HepG2 (cell line): ENCODE results near the gene AKR1C2. TPM values are rescaled to one million over a fixed set of nuclear protein-coding genes. Genes with fewer than 3 reads are reported as not detected.
A peak's percentile ranks its signal among the peaks of the same experiment; 100 is the strongest.

ENCODE experiments used
- AHDC1 ChIP-seq: sonication (generic); formaldehyde crosslinking; IDR thresholded peaks from 2 replicates; pipeline ENCODE4 v1.5.1; 2020; ENCODE audit warnings: mild to moderate bottlenecking, missing genetic modification reagents, borderline replicate concordance
- CHCHD3 ChIP-seq: sonication (generic); formaldehyde crosslinking; IDR thresholded peaks from 2 replicates; pipeline ENCODE4 v1.8.0; 2022; ENCODE audit warnings: mild to moderate bottlenecking, missing genetic modification reagents, moderate library complexity
- CREB1 ChIP-seq, 2 experiments: fragments of 450-650 bp in 1 of 2; IDR thresholded peaks; 2 replicates each; pipeline ENCODE4 v1.6.1; 2016 to 2017; ENCODE audit warnings: control low read depth in 1 of 2, mild to moderate bottlenecking in 1 of 2, missing compliant biosample characterization in 1 of 2, missing genetic modification characterization in 1 of 2
- FOXA1 ChIP-seq, 2 experiments: fragments of 450-650 bp in 1 of 2; sonication (generic) in 1 of 2; formaldehyde crosslinking in 1 of 2; IDR thresholded peaks; 2 replicates each; pipeline versions ENCODE4 v1.4.0 to v1.6.1; 2016 to 2020; ENCODE audit warnings: missing genetic modification reagents in 1 of 2
- HDAC2 ChIP-seq: sonication (generic); formaldehyde crosslinking; IDR thresholded peaks from 2 replicates; pipeline ENCODE4 v1.4.0; 2020; ENCODE audit warnings: missing genetic modification reagents
- PAXIP1 ChIP-seq: sonication (generic); formaldehyde crosslinking; conservative IDR thresholded peaks from 2 replicates; pipeline ENCODE4 v1.4.0; 2020; ENCODE audit warnings: mild to moderate bottlenecking, missing genetic modification reagents, moderate library complexity
- PITX1 ChIP-seq: sonication (generic); formaldehyde crosslinking; IDR thresholded peaks from 2 replicates; pipeline ENCODE4 v1.5.1; 2020; ENCODE audit warnings: mild to moderate bottlenecking, missing genetic modification reagents
- TEAD3 ChIP-seq: optimal IDR thresholded peaks from 2 replicates; pipeline ENCODE3; 2016; ENCODE audit warnings: borderline replicate concordance
- THRA ChIP-seq: sonication (generic); formaldehyde crosslinking; IDR thresholded peaks from 2 replicates; pipeline ENCODE4 v1.4.0; 2020; ENCODE audit warnings: missing genetic modification reagents, borderline replicate concordance
- ZNF264 ChIP-seq: sonication (generic); formaldehyde crosslinking; IDR thresholded peaks from 2 replicates; pipeline ENCODE4 v1.4.0; 2020; ENCODE audit warnings: missing genetic modification reagents
- ZNF710 ChIP-seq: sonication (generic); formaldehyde crosslinking; IDR thresholded peaks from 2 replicates; pipeline ENCODE4 v1.5.0; 2020; ENCODE audit warnings: mild to moderate bottlenecking, missing genetic modification reagents, borderline replicate concordance
- polyA plus RNA-seq, 8 experiments: library from polyadenylated mRNA; depleted of rRNA in 3 of 8; stranded (reverse) in 7 of 8; unstranded in 1 of 8; fragments of >200 nt; fragmentation: Illumina TruSeq in 4 of 8; extraction: Trizol in 4 of 8; gene quantifications; 2 replicates each; pipeline versions ENCODE4 v1.2.1 to v1.2.3, GENCODE V29; 2011 to 2016; ENCODE audit warnings: low read depth in 4 of 8, missing spikeins in 1 of 8, mixed read lengths in 1 of 8; ENCODE audit not compliant: insufficient read depth in 1 of 8
- total RNA-seq, 5 experiments: library from RNA; depleted of rRNA; stranded (reverse); fragments of >200 nt; fragmentation: Illumina TruSeq; extraction: Trizol; gene quantifications; 2 replicates each; pipeline ENCODE4 v1.2.3, GENCODE V29; 2016; ENCODE audit warnings: low read depth in 1 of 5

AKR1C2 gene
- total and polyA plus RNA-seq, 2 of the 13 experiments (the other 11 are each of a cell fraction or from before 2014, with no cell fraction given), result 140 to 900 TPM

- peak; percentile 41; the same call in 1 of the 2 replicates for TF ChIP-seq AHDC1 (CRISPR knock-in tag)
- no peak for TF ChIP-seq FOXA1 (IDR thresholded peaks at IDR 0.05)
- TF ChIP-seq FOXA1 (CRISPR knock-in tag; IDR thresholded peaks at IDR 0.05), result peak; percentile 58; the same call in 1 of the 2 replicates
- peak; percentile 54; the same call in 1 of the 2 replicates for TF ChIP-seq HDAC2 (CRISPR knock-in tag)
- no peak for TF ChIP-seq ZNF710 (CRISPR knock-in tag)
- no peak for TF ChIP-seq CREB1 (IDR thresholded peaks at IDR 0.05)
- no peak; the same call in 1 of the 2 replicates for TF ChIP-seq CREB1 (CRISPR knock-in tag; IDR thresholded peaks at IDR 0.05)
- TF ChIP-seq TEAD3 (CRISPR knock-in tag), result peak; percentile 65
- peak; percentile 40; the same call in 1 of the 2 replicates for TF ChIP-seq ZNF264 (CRISPR knock-in tag)
- TF ChIP-seq PAXIP1, result no peak; the same call in 1 of the 2 replicates
- TF ChIP-seq THRA (CRISPR knock-in tag), result peak; percentile 69; the same call in 1 of the 2 replicates
- TF ChIP-seq CHCHD3, result no peak
- TF ChIP-seq PITX1 (CRISPR knock-in tag), result peak; percentile 48
Measured at GRCh38 chr10:4947039-4947634, 56.5 kb downstream of the AKR1C2 start (continued).
